ENCODE measurements around the gene ATG2B. TPM values are rescaled to one million over a fixed set of nuclear protein-coding genes. Genes with fewer than 3 reads are reported as not detected.

The ATG2B gene
- total and polyA plus RNA-seq, 10 of the 15 experiments (the other 5 are each of a cell fraction or from before 2014, with no cell fraction given), result 0.84 to 15.4 (median 9.9) TPM

DNA sequence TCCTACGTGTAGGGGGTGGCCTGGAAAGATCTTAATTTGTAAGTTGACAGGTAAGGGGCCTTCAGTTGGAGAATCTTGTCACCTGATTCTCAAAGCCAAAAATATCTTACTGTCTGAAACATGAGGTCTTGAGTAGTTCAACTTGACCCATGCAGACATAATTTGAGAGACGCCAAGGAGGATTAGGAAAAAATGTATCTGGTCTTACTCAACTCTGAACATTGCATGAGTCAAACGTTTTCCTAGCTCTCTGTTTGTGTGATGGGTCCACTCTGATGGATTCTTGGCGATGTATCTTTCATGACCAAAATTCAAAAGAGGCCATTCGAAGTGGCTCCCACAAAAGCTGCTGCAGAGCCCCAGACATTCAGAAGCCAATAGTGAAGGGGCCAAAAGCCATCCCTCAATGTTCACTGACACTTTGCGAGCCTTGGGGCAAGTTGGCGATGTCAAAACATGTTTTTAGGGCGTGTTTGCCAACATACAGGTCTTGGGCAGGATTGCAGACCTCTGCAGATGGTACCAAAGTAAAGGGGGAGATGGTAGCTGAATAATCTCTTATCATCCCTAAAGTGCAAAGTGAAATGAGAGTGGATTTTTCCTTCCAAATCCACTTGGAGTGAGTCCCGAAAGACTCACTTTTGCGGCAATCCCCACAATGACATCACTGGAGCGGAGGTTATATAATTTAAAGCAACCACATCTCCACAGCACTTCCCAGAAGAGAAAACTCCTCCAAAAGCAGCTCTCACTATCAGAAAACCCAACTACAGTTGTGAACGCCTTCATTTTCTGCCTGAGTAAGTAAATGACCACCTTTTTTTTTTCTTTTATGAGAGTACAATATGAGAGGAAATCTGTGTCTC, 107.4 kb downstream of the ATG2B start, which contains the start of gene BDKRB1:
Gene BDKRB1 (plus strand): TSS at position 710 of the 866 bp plus-strand sequence. CDS start 7,473 bp downstream, outside the sequence.
- peaks cover 2 to 5% of the 10 kb centered on the region in 2 experiments; a peak in 3 of 4 replicates for H3K27me3 ChIP-seq (replicated peaks in 1 of 2; ENCODE audit: control insufficient read depth in 2 of 2, insufficient read depth in 2 of 2, low read length in 1 of 2)
- in situ Hi-C loops (cut with MboI), result no loop called here
- intact Hi-C loops (cut with micrococcal nuclease; ENCODE audit: unreplicated experiment), result no loop called here
- no peaks in the 10 kb centered on the region for H3K4me1 ChIP-seq (ENCODE audit: control insufficient read depth, insufficient read depth, low read length)
- DNase-seq (ENCODE audit: low read depth, low spot score) (no peak), ATAC-seq (no peak), FAIRE-seq (no peak)
- H3K79me2 ChIP-seq (ENCODE audit: control insufficient read depth, insufficient read depth, low read length), result no peaks in the 10 kb centered on the region
- POLR2A ChIA-PET, result no interaction called here
- BruUV-seq (replicated peaks), result no TSS peak
- H3K27ac ChIP-seq (ENCODE audit: control insufficient read depth, insufficient read depth), result no peak within 1 kb of the TSS
- H3K9ac ChIP-seq (ENCODE audit: control insufficient read depth, insufficient read depth, low read length), result no peak within 1 kb of the TSS
- H4K20me1 ChIP-seq (ENCODE audit: control insufficient read depth, insufficient read depth), result no peaks in the 10 kb centered on the region
- SMC1A ChIA-PET (ENCODE audit: uncharacterized antibody, unreplicated experiment), result no interaction called here
- no peak within 1 kb of the TSS for H3K4me2 ChIP-seq (ENCODE audit: control insufficient read depth, insufficient read depth)
- 45% methylated on average over 12 of the region's 12 CpGs for WGBS (ENCODE audit: insufficient coverage, insufficient replicate concordance, low lambda C conversion rate, missing lambda C conversion rate)
- no peaks in the 10 kb centered on the region for H3K9me3 ChIP-seq (replicated peaks; ENCODE audit: control insufficient read depth, insufficient read depth, low read length)
- no peaks in the 10 kb centered on the region for H3K36me3 ChIP-seq (ENCODE audit: control insufficient read depth in 2 of 2, insufficient read depth in 2 of 2, low read length in 1 of 2)
- no peak within 1 kb of the TSS for H2AFZ ChIP-seq (ENCODE audit: control insufficient read depth, low read depth, low read length)
- RAD21 ChIA-PET (ENCODE audit: unreplicated experiment), result no interaction called here
- TF ChIP-seq SMAD5 (IDR thresholded peaks at IDR 0.05; ENCODE audit: low read depth) (no peak), TARDBP (IDR thresholded peaks at IDR 0.05; ENCODE audit: borderline replicate concordance) (no peak), RCOR1 (conservative IDR thresholded peaks at IDR 0.05; ENCODE audit: low read depth, low read length) (no peak), IKZF1 (conservative IDR thresholded peaks at IDR 0.05) (no peak), SIX5 (IDR thresholded peaks at IDR 0.05; ENCODE audit: low read depth, low read length, severe bottlenecking) (no peak), MYC (IDR thresholded peaks at IDR 0.05; ENCODE audit: insufficient read depth, insufficient read length, insufficient replicate concordance, low read length, severe bottlenecking) (no peak), TCF7 (IDR thresholded peaks at IDR 0.05; ENCODE audit: borderline replicate concordance) (no peak), NR2C2 (IDR thresholded peaks at IDR 0.05; ENCODE audit: borderline replicate concordance, control insufficient read depth, insufficient read length, low read depth) (no peak), FOS (IDR thresholded peaks at IDR 0.05; ENCODE audit: borderline replicate concordance, extremely low read depth, insufficient read length) (no peak)
- TF ChIP-seq, protein P1, sequence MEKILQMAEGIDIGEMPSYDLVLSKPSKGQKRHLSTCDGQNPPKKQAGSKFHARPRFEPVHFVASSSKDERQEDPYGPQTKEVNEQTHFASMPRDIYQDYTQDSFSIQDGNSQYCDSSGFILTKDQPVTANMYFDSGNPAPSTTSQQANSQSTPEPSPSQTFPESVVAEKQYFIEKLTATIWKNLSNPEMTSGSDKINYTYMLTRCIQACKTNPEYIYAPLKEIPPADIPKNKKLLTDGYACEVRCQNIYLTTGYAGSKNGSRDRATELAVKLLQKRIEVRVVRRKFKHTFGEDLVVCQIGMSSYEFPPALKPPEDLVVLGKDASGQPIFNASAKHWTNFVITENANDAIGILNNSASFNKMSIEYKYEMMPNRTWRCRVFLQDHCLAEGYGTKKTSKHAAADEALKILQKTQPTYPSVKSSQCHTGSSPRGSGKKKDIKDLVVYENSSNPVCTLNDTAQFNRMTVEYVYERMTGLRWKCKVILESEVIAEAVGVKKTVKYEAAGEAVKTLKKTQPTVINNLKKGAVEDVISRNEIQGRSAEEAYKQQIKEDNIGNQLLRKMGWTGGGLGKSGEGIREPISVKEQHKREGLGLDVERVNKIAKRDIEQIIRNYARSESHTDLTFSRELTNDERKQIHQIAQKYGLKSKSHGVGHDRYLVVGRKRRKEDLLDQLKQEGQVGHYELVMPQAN (conservative IDR thresholded peaks at IDR 0.05), result no peak
- TF ChIP-seq, protein P2, sequence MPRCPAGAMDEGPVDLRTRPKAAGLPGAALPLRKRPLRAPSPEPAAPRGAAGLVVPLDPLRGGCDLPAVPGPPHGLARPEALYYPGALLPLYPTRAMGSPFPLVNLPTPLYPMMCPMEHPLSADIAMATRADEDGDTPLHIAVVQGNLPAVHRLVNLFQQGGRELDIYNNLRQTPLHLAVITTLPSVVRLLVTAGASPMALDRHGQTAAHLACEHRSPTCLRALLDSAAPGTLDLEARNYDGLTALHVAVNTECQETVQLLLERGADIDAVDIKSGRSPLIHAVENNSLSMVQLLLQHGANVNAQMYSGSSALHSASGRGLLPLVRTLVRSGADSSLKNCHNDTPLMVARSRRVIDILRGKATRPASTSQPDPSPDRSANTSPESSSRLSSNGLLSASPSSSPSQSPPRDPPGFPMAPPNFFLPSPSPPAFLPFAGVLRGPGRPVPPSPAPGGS (IDR thresholded peaks at IDR 0.05; ENCODE audit: borderline replicate concordance, insufficient read depth, low read depth, low read length, poor library complexity, severe bottlenecking), result no peak
- TF ChIP-seq, protein P3, sequence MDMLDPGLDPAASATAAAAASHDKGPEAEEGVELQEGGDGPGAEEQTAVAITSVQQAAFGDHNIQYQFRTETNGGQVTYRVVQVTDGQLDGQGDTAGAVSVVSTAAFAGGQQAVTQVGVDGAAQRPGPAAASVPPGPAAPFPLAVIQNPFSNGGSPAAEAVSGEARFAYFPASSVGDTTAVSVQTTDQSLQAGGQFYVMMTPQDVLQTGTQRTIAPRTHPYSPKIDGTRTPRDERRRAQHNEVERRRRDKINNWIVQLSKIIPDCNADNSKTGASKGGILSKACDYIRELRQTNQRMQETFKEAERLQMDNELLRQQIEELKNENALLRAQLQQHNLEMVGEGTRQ (IDR thresholded peaks at IDR 0.05; ENCODE audit: borderline replicate concordance, low read depth, low read length), result no peak
- no peak within 1 kb of the TSS for H3K4me3 ChIP-seq
- CTCF ChIA-PET, result no interaction called here
